HG03025 (cell line): Measurements from ENCODE around the gene TTLL9.
"Not testable (repeated sequence)": the region's sequence is repeated elsewhere in the genome, so short reads cannot be mapped to it uniquely, and the experiment has no call there.

Source experiments
- ATAC-seq: cut with Tn5 transposase; IDR thresholded peaks from one replicate; pipeline ENCODE4 v1.9.1; 2021; ENCODE audit warnings: mild to moderate bottlenecking, moderate library complexity; ENCODE audit not compliant: unreplicated experiment, low FRiP score

The TTLL9 gene

DNA sequence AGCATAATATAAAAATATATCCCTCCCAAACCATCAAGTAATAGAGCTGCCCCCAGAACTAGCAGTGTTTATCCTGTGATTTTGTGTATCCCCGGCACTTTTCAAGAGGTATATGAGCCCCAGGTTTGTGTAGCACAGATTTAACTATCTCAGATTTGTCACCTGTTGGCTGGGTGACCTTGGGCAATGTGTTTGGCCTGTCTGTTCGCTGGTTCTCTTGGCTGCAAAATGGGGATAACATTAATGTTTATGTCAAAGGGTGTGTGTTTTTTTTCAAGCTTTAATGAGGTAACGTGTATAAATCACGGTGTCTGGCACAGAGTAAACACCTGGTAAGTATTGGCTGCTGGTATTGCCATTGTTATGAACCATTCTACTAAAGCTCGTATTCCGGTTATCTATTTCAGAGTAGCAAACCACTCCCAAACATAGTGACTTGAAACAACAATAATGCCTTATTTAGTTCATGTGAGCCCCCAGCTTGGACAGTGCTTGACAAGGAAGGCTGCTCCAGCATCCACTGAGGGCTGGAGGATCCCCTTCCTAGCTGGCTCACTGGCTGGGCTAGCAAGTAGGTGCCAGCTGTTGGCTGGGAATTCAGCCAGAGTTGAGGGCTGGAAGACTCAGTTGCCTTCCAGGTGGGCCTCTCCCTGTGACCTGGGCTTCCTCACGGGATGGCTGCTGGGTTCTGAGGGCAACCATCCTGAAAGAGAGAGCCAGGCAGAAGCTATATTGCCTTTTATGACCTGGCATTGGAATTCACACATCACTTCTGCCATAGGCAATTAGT, 45.3 kb downstream of the TTLL9 start:
- no peak for ATAC-seq

DNA sequence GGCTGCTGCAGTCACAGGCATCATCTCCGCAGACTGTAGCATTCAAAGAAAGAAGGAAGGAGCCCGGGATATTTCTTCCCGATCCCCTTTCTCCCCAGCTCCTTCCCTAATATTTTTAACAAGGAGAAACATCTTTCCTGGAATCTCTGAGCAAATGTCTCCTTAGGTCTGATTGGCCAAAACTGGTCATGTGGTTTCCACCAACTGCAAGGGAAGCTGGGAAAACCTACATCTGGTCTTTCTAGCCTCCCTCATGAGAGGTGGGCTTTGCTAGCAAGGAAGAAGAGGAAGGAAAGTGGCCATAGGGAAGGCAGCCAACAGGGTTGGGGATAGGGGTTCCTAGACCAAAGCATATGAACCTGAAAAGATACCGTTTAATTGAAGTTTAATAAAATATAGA, 46.3 kb downstream of the TTLL9 start:
- ATAC-seq, result no peak

- not testable (repeated sequence) for ATAC-seq
Measured at GRCh38 chr20:31917962-31918412, 47.6 kb downstream of the TTLL9 start.

DNA sequence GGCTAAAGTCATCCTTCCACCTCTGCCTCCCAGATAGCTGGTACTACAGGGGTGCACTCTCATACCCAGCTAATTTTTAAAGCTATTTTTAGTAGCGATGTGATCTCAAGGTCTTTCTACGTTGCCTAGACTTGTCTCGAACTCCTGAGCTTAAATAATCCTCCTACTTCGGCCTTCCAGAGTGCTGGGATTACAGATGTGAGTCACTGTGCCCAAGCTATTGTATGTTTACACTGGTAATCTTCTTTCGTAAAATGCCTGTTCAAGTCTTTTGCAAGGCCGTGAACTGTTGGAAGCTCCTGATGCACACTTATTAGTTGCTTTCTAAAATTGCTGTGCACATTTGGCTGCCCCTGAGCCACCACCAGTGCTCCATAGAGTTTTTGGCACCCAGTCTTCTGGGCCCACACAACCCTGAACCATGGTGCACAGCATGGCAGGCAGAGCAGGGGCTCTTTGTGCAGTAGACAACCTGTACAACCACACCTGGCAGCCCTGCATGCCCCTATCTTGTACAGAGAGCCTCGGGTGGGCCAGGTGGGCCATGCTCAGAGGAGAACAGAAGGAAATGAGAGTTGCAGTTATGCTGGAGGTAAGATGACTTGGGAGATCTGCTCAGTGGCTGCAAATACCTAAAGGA, 48.2 kb downstream of the TTLL9 start:
- no peak for ATAC-seq

GRCh38 chr20:31919410-31920155, 49.1 kb downstream of the TTLL9 start:
- ATAC-seq, result no peak

- no peak for ATAC-seq
Measured at GRCh38 chr20:31920275-31920855, 49.9 kb downstream of the TTLL9 start.

DNA sequence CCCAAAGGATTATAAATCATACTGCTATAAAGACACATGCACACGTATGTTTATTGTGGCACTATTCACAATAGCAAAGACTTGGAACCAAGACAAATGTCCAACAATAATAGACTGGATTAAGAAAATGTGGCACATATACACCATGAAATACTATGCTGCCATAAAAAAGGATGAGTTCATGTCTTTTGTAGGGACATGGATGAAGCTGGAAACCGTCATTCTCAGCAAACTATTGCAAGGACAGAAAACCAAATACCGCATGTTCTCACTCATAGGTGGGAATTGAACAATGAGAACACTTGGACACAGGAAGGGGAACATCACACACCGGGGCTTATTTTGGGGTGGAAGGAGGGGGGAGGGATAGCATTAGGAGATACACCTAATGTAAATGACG, 51.0 kb downstream of the TTLL9 start:
- not testable (repeated sequence) for ATAC-seq

- no peak for ATAC-seq
Measured at GRCh38 chr20:31922181-31922580, 51.7 kb downstream of the TTLL9 start.

- no peak for ATAC-seq
Measured at GRCh38 chr20:31922588-31922987, 52.2 kb downstream of the TTLL9 start.

DNA sequence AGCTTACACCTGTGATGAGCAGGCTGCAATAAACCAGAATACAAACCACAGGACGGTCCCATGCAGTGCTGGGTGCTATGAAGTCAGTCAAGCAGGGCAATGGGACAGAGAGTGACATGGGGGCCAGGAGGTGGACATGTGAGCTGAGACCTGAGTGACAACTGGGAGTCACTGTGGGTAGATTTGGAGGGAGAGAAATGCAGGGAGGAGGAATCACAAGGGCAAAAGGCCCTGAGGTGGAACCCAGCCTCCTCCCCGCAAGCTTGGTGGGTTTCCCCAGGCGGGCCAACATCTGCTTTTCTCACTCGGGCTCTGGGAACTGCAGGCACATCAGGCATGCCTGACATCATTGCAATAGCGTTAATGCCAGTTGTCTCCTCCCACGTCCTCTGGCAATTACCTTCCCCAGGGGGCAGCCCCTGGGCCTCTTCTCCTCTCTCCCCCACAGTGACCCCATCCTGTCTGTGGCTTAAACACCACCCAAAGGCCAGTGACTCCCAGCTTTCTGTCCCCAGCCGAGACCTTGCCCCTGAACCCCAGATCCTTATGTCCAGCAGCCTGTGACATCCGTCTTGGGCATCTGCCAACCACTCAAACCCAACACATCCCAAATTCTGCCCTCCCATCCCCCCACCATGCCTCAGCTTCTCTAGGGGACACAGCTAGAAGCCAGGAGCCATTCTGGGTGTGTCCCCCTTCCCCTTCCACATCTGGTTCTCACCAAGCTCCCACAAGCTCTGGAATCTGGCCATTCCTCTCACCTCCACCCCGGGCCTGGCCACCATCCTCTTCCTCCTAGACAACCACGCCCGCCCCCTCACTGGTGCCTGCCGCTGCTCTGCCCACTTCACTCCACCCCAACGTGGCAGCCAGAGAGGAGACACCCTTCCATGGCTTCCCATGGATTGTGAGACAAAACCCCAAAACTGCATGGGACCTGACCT, 53.2 kb downstream of the TTLL9 start:
- no peak for ATAC-seq

GRCh38 chr20:31924561-31924960, 54.1 kb downstream of the TTLL9 start:
- ATAC-seq, result no peak

DNA sequence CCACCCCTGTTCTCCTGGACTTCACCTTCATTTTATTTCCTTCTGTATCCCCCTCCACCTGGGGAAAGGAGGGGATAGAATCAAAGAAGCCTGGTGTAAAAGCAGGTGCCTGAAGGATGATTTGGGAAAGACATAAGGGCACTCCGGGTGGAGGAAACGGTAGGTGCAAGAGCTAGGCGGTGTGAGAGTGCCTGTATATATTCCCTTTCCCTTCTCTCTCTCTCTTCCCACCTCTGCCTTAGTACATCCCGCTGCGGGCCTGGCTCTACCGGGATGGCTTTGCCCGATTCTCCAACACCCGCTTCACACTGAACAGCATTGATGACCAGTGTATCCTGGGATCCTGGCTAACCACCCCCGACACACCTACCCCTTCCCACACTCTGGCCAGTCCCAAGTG, 55.2 kb downstream of the TTLL9 start:
- no peak for ATAC-seq

GRCh38 chr20:31926493-31926892, 56.1 kb downstream of the TTLL9 start:
- ATAC-seq, result no peak

DNA sequence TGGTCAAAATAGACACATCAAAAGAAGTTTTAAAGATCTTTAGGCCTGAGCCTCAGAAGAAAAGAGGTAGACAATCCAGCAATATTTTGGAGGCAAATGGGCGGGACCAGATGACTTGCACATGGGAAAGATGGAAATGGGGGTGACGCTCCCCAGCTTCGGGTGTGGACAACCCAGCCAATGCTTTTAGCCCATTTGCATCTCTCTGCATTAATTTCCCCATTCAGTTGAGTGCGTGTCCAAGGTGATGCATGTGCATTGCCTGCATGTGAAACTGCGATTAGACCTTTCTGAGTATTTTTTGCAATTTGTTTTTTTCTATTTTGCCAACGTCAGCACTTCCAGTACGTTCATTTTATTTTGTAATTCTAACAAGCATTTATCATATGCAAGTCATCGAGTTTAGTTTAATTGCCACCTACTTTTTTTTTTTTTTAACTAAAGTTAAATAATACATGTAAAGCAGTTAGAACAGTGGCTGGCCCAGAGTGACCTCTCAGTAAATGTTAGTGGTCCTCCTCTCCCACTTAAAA, 57.3 kb downstream of the TTLL9 start:
- no peak for ATAC-seq

GRCh38 chr20:31929631-31930030, 59.2 kb downstream of the TTLL9 start:
- ATAC-seq, result not testable (repeated sequence)

- no peak for ATAC-seq
Measured at GRCh38 chr20:31930779-31931178, 60.3 kb downstream of the TTLL9 start.

GRCh38 chr20:31933698-31934097, 63.3 kb downstream of the TTLL9 start:
- no peak for ATAC-seq

DNA sequence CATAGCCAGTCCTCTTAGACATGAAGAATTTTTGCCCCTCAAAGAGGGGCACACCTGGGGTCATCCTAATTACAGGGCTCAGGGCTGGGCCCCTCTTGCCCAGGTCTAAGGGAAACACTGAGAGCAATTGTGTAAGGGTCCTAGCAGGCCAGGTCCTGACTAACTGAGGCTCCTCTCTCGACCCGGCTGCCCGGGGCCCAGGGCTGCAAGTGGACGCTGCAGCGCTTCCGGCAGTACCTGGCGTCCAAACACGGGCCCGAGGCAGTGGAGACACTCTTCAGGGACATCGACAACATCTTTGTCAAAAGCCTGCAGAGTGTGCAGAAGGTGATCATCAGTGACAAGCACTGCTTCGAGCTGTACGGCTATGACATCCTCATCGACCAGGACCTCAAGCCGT, 64.1 kb downstream of the TTLL9 start:
- no peak for ATAC-seq

DNA sequence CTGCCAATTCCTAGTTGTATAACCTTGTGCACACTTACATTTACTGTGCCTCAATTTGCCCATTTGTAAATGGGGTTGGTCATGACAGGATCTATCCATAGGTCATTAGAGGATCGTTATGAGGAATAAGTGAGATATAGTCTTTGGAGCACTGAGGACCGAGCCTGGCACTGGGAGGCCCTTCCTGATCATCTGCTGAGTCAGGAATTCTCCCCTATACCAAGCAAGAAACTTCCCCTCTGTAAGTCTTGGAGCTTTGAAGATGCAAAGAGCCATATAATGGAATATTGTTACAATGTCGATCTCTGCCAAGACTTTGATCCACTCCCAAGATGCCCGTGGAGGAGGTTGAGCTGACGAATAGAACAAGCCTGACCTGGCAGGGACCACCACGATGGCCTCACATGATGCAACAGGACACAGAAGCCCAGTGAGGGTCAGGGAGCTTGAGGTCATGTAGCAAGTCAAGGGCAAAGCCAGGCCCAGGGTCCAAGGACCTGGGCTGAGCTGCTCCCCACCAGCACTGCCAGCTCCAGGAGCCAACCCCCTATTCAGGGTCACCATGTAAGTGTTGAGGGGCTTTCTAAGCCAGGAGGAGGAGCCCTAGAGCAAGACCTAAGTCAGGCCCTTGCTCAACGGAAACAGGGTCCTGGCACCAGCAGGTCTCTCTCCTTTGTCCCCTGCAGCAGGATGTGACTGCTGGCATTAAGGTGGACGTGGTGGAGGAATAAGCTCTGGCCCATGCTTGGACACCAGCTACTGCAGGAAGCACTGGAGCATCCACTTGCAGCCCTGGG, 64.7 kb downstream of the TTLL9 start:
- ATAC-seq, result no peak
